ENCODE measurements around the gene MEGF9. TPM values are rescaled to one million over a fixed set of nuclear protein-coding genes. Genes with fewer than 3 reads are reported as not detected.

MEGF9 gene
- total RNA-seq, 1 experiment from 2014 or later = 8.3 TPM

GRCh38 chr9:120680579-120680978 is 33.7 kb downstream of the MEGF9 start:
- Histone ChIP-seq H3K27me3 (ENCODE audit: insufficient read depth, low read length) (no peaks in the 10 kb centered on the region), H3K4me2 (ENCODE audit: low read length) (no peak overlapping the region), H3K9me2 (ENCODE audit: insufficient read depth) (no peaks in the 10 kb centered on the region), H4K20me1 (ENCODE audit: insufficient read depth) (no peaks in the 10 kb centered on the region), H3K27ac (ENCODE audit: low read depth, low read length) (no peak overlapping the region), H2AFZ (ENCODE audit: low read depth, low read length, poor library complexity, severe bottlenecking) (no peak overlapping the region), H3K9ac (ENCODE audit: low read length) (no peak overlapping the region), H3K4me1 (ENCODE audit: control insufficient read depth in 1 of 2, insufficient read depth in 2 of 2, low read length in 2 of 2) (peaks cover 3 to 8% of the 10 kb centered on the region in 2 experiments; a peak in 1 of 4 replicates), H3K4me3 (replicated peaks in 1 of 2; ENCODE audit: low read depth in 1 of 2, low read length in 2 of 2) (no peak overlapping the region), H3K9me3 (ENCODE audit: control insufficient read depth in 1 of 2, insufficient read depth in 1 of 2, low read depth in 1 of 2, low read length in 2 of 2) (no peaks in the 10 kb centered on the region), H3K36me3 (ENCODE audit: control insufficient read depth in 1 of 2, insufficient read depth in 2 of 2, low read length in 2 of 2) (no peaks in the 10 kb centered on the region), H3K79me2 (ENCODE audit: insufficient read depth, low read length) (no peaks in the 10 kb centered on the region)
- BruUV-seq (replicated peaks) = no TSS peak
- ChIA-PET CTCF (no interaction called here), RAD21 (ENCODE audit: low non-redundant PET in 1 of 2, low total read pairs in 2 of 2, uncharacterized antibody in 2 of 2, unreplicated experiment in 2 of 2) (no interaction called here), POLR2A (no interaction called here)
- intact Hi-C loops (cut with micrococcal nuclease) = no loop called here
- DNase-seq (ENCODE audit: low read depth, low spot score) = no peak
- TF ChIP-seq ZFX (IDR thresholded peaks at IDR 0.05) (no peak), RAD21 (IDR thresholded peaks at IDR 0.05; ENCODE audit: low read depth) (no peak), CBX3 (IDR thresholded peaks at IDR 0.05; ENCODE audit: low read depth) (no peak), ELF1 (IDR thresholded peaks at IDR 0.05; ENCODE audit: borderline replicate concordance, low read depth) (no peak), ZBTB33 (IDR thresholded peaks at IDR 0.05; ENCODE audit: extremely low read depth, insufficient replicate concordance, low read length) (no peak), FOSL1 (IDR thresholded peaks at IDR 0.05; ENCODE audit: low read depth) (no peak), ATF3 (IDR thresholded peaks at IDR 0.05) (no peak), EZH2 (IDR thresholded peaks at IDR 0.05) (no peak), POLR2A (IDR thresholded peaks at IDR 0.05; ENCODE audit: borderline replicate concordance, extremely low read depth, insufficient read depth, insufficient read length) (no peak), SRF (IDR thresholded peaks at IDR 0.05; ENCODE audit: low read depth) (no peak)
- ATAC-seq = no peak

GRCh38 chr9:120680161-120680560 is 34.1 kb downstream of the MEGF9 start:
- H4K20me1 ChIP-seq (ENCODE audit: insufficient read depth) = no peaks in the 10 kb centered on the region
- intact Hi-C loops (cut with micrococcal nuclease) = no loop called here
- no peak overlapping the region for H3K4me2 ChIP-seq (ENCODE audit: low read length)
- ATAC-seq (no peak), DNase-seq (ENCODE audit: low read depth, low spot score) (no peak)
- BruUV-seq (replicated peaks) = no TSS peak
- no peak for TF ChIP-seq POLR2AphosphoS5 (IDR thresholded peaks at IDR 0.05; ENCODE audit: low read depth, low read length)
- TF ChIP-seq YY1 (IDR thresholded peaks at IDR 0.05; ENCODE audit: extremely low read depth, insufficient replicate concordance, low read depth, low read length) = no peak
- no peak for TF ChIP-seq ZNF274 (IDR thresholded peaks at IDR 0.05; ENCODE audit: low read depth, low read length)
- no peak for TF ChIP-seq REST (IDR thresholded peaks at IDR 0.05; ENCODE audit: low read depth)
- TF ChIP-seq CEBPB (IDR thresholded peaks at IDR 0.05; ENCODE audit: low read depth) = no peak
- no peak for TF ChIP-seq POLR2A (IDR thresholded peaks at IDR 0.05; ENCODE audit: borderline replicate concordance, extremely low read depth, insufficient read depth, insufficient read length)
- no peak for TF ChIP-seq SP1 (IDR thresholded peaks at IDR 0.05; ENCODE audit: low read depth)
- no peaks in the 10 kb centered on the region for H3K79me2 ChIP-seq (ENCODE audit: insufficient read depth, low read length)
- no peak overlapping the region for H3K27ac ChIP-seq (ENCODE audit: low read depth, low read length)
- peaks cover 3 to 8% of the 10 kb centered on the region in 2 experiments; a peak in 1 of 4 replicates for H3K4me1 ChIP-seq (ENCODE audit: control insufficient read depth in 1 of 2, insufficient read depth in 2 of 2, low read length in 2 of 2)
- no peaks in the 10 kb centered on the region for H3K9me3 ChIP-seq (ENCODE audit: control insufficient read depth in 1 of 2, insufficient read depth in 1 of 2, low read depth in 1 of 2, low read length in 2 of 2)
- H2AFZ ChIP-seq (ENCODE audit: low read depth, low read length, poor library complexity, severe bottlenecking) = no peak overlapping the region
- no peak overlapping the region for H3K4me3 ChIP-seq (replicated peaks in 1 of 2; ENCODE audit: low read depth in 1 of 2, low read length in 2 of 2)
- ChIA-PET POLR2A (no interaction called here), RAD21 (ENCODE audit: low non-redundant PET in 1 of 2, low total read pairs in 2 of 2, uncharacterized antibody in 2 of 2, unreplicated experiment in 2 of 2) (no interaction called here), CTCF (no interaction called here)
- no peaks in the 10 kb centered on the region for H3K27me3 ChIP-seq (ENCODE audit: insufficient read depth, low read length)
- no peaks in the 10 kb centered on the region for H3K36me3 ChIP-seq (ENCODE audit: control insufficient read depth in 1 of 2, insufficient read depth in 2 of 2, low read length in 2 of 2)
- no peak overlapping the region for H3K9ac ChIP-seq (ENCODE audit: low read length)
- H3K9me2 ChIP-seq (ENCODE audit: insufficient read depth) = no peaks in the 10 kb centered on the region
